NK-92 treated with Interleukin-12 subunit alpha and Interleukin-12 subunit beta, amount 100 ng/mL, for 24 hours (cell line): Measurements from ENCODE around the gene CCDC73.
"Not testable (repeated sequence)": the region's sequence is repeated elsewhere in the genome, so short reads cannot be mapped to it uniquely, and the experiment has no call there.

Experiments used
- DNase-seq: peaks from one replicate; lab custom pipeline; 2025; lab: John Stamatoyannopoulos, UW

Gene CCDC73

DNA sequence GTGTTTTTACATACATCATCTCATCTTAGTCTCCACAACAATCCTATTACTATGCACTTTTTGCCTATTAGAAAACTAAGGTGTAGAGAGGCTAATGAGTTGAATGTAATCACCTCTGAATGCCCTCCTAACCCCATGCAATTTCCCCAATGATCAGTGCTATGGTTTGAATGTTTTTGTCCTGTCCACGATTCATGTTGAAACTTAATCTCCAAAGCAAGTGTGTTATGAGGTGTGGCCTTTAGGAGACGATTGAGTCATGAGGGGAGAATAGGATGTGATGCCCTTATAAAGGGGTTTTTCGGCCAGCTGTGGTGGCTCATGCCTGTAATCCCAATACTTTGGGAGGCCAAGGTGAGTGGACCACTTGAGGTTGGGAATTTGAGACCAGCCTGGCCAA, 2.0 kb upstream of the CCDC73 start:
- DNase-seq, result no peak

DNA sequence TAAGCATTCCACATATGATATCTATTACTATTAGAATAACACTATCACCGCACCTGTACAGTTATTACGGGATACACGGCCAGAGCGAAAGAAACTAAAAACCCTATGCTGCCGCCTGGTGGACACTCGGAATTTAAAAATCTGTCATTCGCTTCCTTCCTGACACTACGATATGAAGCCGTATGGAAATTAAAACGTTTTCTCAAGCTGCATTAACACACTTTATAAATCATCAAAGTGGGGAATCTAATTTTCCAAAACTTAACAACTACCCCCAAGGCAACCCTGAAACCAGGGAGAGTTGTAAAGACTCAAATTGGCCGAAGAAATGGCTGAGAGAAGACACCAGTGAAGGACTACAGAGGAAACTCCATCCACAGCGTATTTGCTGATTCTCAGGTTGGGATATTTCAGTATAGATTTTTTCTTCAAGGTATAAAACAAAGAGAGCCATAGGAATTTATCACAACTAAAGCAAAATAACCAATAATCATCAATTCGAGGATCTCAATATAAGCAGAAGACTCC, 1.4 kb downstream of the CCDC73 start:
- DNase-seq, result peak; percentile 9

DNA sequence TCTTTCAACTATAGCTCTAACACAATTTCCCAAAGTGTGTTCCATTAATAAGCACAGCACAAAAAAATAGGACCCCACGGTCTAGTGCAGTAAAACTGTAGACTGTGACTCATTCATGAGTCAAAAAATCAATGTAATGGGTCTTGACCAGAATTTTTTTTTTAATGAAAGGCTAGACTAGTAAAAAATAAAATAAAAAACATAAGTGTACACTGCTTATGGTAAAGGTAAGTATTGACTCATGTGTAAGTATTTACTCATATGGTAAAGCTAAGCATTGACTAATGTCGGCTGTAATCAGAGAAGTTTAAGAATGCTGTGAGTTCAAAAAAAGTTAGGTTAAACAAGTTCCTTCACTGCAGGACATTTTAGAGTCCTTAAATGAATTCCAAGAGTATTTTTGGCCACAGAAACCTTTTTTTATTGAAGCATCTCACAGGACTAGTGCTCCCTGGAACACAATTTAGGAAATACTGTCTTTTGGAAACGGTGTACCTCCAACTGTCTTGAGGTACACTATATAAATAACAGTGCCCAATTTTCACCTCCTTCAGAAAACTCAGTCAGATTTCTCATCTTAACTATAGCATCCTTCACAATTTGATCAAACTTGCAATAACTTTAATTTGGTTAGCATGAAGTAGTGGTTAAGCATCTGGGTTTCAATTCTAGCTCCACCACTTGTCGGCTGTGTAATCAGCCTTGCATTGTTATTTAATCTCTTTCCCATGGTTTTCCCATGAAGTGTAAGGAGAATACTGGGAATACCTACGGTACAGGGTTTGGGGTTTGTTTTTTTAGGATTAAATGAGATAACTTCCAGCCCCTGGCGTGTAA, 2.1 kb downstream of the CCDC73 start:
- no peak for DNase-seq

DNA sequence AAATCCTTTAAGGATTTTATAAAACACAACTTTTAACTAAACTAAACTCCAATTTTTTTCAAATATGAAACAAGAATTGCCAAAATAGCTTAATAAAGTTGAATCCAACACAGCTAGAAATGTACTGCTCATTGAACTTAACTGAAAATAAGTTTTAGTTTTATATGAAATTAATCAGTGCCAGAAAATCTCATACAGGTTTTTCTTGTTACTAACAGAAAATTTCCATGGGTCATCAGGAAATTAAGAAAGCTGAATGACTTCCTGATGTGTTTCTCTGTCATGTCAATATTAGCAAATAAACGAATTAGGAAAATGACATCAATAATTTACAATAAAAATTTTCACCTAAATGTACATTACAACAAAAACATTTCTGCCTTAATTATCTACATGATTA, 3.5 kb downstream of the CCDC73 start:
- DNase-seq, result no peak

DNA sequence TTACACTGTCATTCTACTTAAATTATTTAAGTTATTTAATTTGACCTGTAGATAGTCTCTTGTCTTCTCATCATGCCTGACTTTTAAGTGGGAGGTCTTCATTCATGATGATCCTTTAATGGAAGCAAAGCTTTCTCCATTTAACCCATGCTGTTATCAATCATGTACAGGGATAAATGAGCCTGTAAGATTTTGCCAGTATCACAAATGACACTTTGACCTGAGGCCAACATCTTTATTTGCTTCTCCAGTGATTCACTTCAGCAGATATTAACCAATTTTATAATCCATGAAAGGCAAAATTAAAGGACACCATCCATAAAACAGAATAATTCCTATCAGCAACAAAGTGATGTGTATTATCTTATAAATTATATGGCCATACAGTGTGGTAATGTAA, 7.7 kb downstream of the CCDC73 start:
- no peak for DNase-seq

DNA sequence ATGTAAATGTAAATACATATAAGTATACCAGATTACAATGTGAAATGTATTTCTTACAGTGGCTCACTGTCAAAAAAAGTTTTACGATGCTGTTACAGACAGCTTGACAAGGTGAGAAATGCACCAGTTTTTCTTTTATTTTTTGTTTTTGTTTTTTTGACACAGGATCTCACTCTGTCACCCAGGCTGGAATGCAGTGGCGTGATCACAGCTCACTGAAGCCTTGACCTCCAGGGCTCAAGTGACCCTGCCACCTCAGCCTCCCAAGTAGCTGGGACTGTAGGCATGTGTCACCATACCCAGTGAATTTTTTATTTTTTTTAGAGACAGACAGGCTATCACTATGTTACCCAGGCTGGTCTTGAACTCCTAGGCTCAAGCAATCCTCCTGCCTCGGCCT, 9.2 kb downstream of the CCDC73 start:
- no peak for DNase-seq

DNA sequence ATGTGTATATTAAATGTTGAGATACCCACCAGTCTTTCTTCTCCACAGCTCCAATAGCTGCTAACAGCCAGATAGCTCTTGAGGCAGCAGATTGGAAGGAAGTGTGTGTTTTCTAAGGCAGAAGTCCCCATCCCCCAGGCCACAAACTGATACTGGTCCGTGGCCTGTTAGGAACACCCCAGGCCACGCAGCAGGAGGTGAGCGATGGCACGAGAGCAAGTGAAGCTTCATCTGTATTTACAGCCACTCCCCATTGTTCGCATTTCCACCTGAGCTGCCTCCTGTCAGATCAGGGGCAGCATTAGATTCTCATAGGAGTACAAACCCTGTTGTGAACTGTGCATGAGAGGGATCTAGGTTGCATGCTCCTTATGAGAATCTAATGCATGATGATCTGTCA, 12.7 kb downstream of the CCDC73 start:
- no peak for DNase-seq

DNA sequence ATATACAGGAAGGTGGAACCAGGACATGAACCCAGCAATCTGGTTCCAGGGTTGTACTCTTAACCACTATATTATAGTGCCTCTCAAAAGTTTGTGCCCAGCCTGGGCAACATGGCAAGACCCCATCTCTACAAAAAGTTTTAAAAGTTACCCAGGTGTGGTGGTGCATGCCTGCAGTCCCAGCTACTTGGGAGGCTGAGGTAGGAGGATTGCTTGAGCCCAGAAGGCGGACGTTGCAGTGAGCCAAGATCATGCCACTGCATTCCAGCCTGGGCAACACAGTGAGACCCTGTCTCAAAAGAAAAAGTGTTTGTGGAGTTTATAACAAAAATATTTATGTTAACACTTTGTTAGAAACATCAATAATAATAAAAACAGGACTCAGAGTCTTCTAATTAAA, 13.6 kb downstream of the CCDC73 start:
- DNase-seq, result not testable (repeated sequence)

- no peak for DNase-seq
Measured at GRCh38 chr11:32779136-32779535, 15.3 kb downstream of the CCDC73 start.

DNA sequence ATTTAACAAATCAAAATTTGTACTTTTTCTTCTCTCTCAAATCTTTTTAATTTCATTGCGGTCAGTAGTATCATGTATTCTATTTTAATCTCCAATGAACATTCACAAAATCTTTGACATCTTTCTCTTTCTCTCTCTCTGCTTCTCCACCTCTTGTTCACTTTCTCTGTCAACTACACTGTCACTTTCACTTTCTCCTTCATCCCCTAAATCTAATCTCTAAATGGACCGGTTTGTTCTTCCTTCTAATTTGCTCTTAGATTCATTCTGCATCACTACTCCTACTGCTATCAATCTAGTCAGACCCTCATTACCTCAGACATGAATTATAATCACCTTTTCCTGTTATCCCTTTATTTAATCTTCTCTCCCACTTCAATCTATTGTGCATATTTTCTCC, 18.6 kb downstream of the CCDC73 start:
- DNase-seq, result no peak

- DNase-seq, result no peak
Measured at GRCh38 chr11:32774081-32774480, 20.4 kb downstream of the CCDC73 start.

GRCh38 chr11:32772731-32773130, 21.7 kb downstream of the CCDC73 start:
- no peak for DNase-seq

DNA sequence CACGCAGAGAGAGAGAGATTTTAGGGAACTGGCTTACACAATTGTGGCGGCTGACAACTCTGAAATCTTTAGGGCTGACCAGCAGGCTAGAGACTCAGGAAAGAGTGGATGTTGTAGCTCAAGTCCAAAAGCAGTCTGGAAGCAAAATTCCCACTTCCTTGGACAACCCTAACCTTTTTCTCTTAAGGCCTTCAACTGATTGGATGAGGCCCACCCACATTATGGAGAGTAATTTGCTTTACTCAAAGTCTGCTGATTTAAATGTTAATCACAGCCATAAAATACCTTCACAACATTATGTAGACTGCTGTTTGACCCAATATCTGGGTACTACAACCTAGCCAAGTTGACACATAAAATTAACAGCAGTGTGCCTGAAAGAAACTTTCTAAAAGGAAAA, 32.7 kb downstream of the CCDC73 start:
- not testable (repeated sequence) for DNase-seq

- no peak for DNase-seq
Measured at GRCh38 chr11:32758291-32758690, 36.2 kb downstream of the CCDC73 start.

DNA sequence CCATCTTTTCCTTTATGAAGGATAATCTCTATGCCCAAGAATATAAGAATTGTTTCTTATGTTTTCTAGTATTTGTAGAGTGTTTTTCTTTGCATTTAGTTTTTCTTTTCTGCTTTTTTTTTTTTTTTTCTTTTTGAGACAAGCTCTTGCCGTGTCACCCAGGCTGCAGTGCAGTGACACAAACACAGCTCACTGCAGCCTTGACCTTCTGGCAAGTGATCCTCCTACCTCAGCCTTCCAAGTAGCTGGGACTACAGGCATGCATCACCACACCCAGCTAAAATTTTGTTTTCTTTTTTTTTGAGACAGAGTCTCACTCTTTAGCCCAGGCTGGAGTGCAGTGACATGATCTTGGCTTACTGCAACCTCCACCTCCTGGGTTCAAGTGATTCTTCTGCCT, 41.3 kb downstream of the CCDC73 start:
- not testable (repeated sequence) for DNase-seq

GRCh38 chr11:32752001-32752400, 42.5 kb downstream of the CCDC73 start:
- no peak for DNase-seq

- DNase-seq, result no peak
Measured at GRCh38 chr11:32751381-32751780, 43.1 kb downstream of the CCDC73 start.

DNA sequence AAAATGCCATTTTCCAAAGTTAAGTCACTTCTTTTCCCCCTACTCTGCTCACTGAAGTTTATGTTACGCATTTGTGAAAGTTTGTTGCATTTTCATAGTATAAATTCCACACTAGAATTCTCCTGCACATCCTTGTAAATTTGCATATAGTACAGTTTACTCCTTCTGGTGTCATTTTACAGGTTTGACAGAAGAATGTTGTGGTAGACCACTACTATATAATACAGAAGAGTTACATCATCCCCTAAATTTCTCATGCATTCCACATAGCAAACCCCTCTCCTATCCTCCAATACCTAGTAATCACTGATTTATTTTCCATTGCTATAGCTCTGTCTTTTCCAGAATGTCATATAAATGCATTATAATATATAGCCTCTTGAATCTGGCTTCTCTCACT, 64.5 kb downstream of the CCDC73 start:
- DNase-seq, result no peak

GRCh38 chr11:32723332-32723731, 71.1 kb downstream of the CCDC73 start:
- no peak for DNase-seq

DNA sequence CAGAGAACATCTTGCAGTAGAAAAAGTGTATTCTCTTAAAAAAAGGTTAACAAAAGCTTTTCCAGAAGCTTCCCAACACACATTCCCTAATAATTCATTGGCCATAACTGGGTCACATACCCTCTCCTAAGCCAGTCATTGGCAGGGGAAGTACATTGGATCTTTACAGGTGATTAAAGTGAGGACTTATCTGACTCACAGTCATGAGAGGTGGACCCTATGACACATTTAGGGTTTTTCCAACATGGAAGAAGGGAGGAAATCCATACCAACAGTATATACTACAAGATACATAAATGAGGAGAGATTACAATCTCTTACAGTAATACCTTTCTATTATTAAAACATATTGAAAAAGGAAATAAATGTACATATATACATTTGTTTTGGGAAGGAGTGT, 72.2 kb downstream of the CCDC73 start:
- no peak for DNase-seq

- no peak for DNase-seq
Measured at GRCh38 chr11:32713496-32713895, 81.0 kb downstream of the CCDC73 start.

DNA sequence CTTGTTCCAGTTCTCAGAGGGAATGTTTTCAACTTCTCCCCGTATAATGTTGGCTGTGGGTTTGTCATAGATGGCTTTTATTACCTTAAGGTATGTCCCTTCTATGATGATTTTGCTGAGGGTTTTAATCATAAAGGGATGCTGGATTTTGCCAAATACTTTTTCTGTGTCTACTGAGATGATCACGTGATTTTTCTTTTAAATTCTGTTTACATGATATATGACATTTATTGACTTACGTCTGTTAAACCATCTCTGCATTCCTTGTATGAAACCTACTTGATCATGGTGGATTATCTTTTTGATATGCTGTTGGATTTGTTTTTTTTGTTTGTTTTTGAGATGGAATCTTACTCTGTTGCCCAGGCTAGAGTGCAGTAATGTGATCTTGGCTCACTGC, 85.5 kb downstream of the CCDC73 start:
- not testable (repeated sequence) for DNase-seq

DNA sequence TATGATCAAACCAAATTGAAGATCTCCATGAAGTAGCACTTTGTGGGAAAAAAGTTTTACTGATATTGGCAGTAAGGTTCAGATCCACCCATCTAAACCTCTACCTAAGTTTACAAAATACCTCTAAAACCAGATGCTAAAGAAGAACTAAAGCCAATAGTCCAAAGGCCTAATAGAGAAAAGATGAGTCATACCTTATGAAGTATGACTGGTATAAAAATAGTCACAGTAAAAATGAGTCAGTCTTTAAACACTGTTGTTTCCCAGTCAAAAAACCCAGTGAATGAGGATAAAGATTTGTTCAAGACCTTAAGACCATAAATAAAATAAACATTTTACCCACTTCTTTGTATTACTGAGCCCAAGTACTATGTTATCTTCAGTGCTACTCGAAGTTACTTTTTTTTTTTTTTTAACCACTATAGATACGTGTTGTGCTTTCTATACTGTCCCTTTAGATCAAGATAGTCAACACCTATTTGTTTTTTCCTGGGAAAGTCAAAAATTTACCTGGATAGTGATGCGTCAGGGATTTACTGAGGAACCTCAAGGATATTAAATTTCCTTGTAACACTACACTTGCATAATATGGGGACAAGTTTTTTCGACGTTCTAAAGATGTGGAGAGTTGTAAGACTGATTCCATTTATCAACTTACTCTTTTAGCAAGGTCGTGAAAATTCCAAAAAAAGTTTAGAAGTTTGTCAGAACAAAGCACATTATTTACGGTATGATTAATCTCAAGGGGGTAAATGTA, 87.3 kb downstream of the CCDC73 start:
- no peak for DNase-seq
